Peyer's patch (tissue), 4 donors: Measurements from ENCODE around the gene MAN1A1.
"Not testable (repeated sequence)": the region's sequence is repeated elsewhere in the genome, so short reads cannot be mapped to it uniquely, and the experiment has no call there.

Experiments used
- POLR2A ChIP-seq, 2 donors: fragments of 450-650 bp; IDR thresholded peaks; one replicate each; pipeline ENCODE4 v1.5.1; 2017; ENCODE audit warnings: antibody characterized with exemption in 2 of 2, mild to moderate bottlenecking in 2 of 2, moderate library complexity in 2 of 2
- TF ChIP-seq, protein P1 (sequence below), 6 experiments: fragments of 450-650 bp in 4 of 6; fragments of 200-600 bp in 2 of 6; sonication (generic) in 1 of 6; IDR thresholded peaks; one replicate each; pipeline ENCODE4 v1.5.1; 2017 to 2019; ENCODE audit warnings: antibody characterized with exemption in 6 of 6, mild to moderate bottlenecking in 3 of 6, moderate library complexity in 1 of 6

DNA sequence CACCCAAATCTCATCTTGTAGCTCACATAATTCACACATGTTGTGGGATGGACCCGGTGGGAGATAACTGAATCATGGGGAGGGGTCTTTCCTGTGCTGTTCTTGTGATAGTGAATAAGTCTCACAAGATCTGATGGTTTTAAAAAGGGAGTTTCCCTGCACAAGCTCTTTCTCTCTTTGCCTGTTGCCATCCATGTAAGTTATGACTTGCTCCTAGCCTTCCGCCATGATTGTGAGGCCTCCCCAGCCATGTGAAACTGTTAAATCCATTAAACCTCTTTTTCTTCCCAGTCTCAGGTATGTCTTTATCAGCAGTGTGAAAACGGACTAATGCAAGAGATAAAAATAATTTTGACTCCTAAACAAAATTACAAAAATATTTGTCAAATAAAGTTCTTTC lies 58.5 kb downstream of the MAN1A1 start:
- TF ChIP-seq, protein P1, sequence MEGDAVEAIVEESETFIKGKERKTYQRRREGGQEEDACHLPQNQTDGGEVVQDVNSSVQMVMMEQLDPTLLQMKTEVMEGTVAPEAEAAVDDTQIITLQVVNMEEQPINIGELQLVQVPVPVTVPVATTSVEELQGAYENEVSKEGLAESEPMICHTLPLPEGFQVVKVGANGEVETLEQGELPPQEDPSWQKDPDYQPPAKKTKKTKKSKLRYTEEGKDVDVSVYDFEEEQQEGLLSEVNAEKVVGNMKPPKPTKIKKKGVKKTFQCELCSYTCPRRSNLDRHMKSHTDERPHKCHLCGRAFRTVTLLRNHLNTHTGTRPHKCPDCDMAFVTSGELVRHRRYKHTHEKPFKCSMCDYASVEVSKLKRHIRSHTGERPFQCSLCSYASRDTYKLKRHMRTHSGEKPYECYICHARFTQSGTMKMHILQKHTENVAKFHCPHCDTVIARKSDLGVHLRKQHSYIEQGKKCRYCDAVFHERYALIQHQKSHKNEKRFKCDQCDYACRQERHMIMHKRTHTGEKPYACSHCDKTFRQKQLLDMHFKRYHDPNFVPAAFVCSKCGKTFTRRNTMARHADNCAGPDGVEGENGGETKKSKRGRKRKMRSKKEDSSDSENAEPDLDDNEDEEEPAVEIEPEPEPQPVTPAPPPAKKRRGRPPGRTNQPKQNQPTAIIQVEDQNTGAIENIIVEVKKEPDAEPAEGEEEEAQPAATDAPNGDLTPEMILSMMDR (IDR thresholded peaks at IDR 0.05): not testable (repeated sequence)
- TF ChIP-seq POLR2A (IDR thresholded peaks at IDR 0.05): not testable (repeated sequence)
